Osteoblast (primary cell): ENCODE results near the gene OR4D2. TPM values are rescaled to one million over a fixed set of nuclear protein-coding genes. Genes with fewer than 3 reads are reported as not detected.

Source experiments
- DNase-seq: peaks from one replicate; pipeline ENCODE4 v3.0.0; 2011; ENCODE audit warnings: low spot score, mixed read lengths; ENCODE audit not compliant: insufficient read length; ENCODE audit errors: missing footprints
- H2AFZ ChIP-seq: 2 replicates; pipeline ENCODE4 v1.6.0; 2011; ENCODE audit warnings: mild to moderate bottlenecking, low read length
- H3K27ac ChIP-seq: 2 replicates; pipeline ENCODE4 v1.5.1; 2011; ENCODE audit warnings: mild to moderate bottlenecking, low read depth, low read length, moderate library complexity
- H3K27me3 ChIP-seq: 2 replicates; pipeline ENCODE4 v1.6.0; 2012; ENCODE audit warnings: mild to moderate bottlenecking, control low read depth, inconsistent platforms, low read length, moderate library complexity; ENCODE audit not compliant: insufficient read depth
- H3K36me3 ChIP-seq: 2 replicates; pipeline ENCODE4 v1.5.1; 2011; ENCODE audit warnings: mild to moderate bottlenecking, low read length, control low read depth, moderate library complexity; ENCODE audit not compliant: insufficient read depth
- H3K4me1 ChIP-seq: 2 replicates; pipeline ENCODE4 v1.5.1; 2011; ENCODE audit warnings: mild to moderate bottlenecking, low read length, control low read depth, moderate library complexity; ENCODE audit not compliant: insufficient read depth
- H3K4me2 ChIP-seq: 2 replicates; pipeline ENCODE4 v1.6.0; 2011; ENCODE audit warnings: mild to moderate bottlenecking, low read length; ENCODE audit not compliant: insufficient read depth
- H3K4me3 ChIP-seq: fragments of 200-600 bp; sonication (generic); 3 replicates; pipeline ENCODE4 v1.5.1; 2012; ENCODE audit warnings: mild to moderate bottlenecking, low read length, inconsistent platforms; ENCODE audit not compliant: insufficient read depth
- H3K79me2 ChIP-seq: 2 replicates; pipeline ENCODE4 v1.6.0; 2012; ENCODE audit warnings: mild to moderate bottlenecking, low read length, control low read depth, inconsistent platforms; ENCODE audit not compliant: insufficient read depth
- H3K9me3 ChIP-seq: 2 replicates; pipeline ENCODE4 v1.5.1; 2011; ENCODE audit warnings: low read depth, low read length, control low read depth
- H4K20me1 ChIP-seq: 2 replicates; pipeline ENCODE4 v1.6.0; 2012; ENCODE audit warnings: mild to moderate bottlenecking, low read length, control low read depth; ENCODE audit not compliant: insufficient read depth
- total RNA-seq: library from RNA; depleted of rRNA; stranded (reverse); fragments of >200 nt; gene quantifications from 2 replicates; pipeline ENCODE4 v1.2.3, GENCODE V29; 2012
- TF ChIP-seq, protein P1 (sequence below): IDR thresholded peaks from 2 replicates; pipeline ENCODE4 v1.5.1; 2011; ENCODE audit warnings: mild to moderate bottlenecking, low read depth, low read length, moderate library complexity; ENCODE audit errors: extremely low read depth

OR4D2 gene
- total RNA-seq, 1 donor = not detected

DNA sequence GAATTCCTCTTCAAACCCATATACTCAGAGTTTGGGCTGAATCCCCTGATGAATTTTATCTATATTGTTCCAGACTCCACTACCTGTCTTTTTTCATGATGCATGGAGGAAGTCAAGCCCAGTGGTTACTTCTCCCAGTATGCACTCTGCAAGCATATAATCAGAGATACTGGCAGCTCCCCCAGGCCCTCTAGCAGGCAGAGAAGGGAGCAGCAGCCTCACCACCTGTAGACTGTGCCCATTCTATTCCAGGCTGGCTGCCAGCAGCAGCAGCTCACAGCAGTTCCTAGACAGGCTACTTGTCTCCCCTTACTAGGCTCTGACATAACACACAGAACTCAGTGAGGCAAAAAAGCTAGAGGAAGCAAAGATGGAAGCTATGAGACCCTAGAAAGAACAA is 48.9 kb downstream of the OR4D2 start:
- DNase-seq = no peak
- no peak overlapping the region for H3K4me3 ChIP-seq
- no peaks in the 10 kb centered on the region for H3K27me3 ChIP-seq
- H3K36me3 ChIP-seq = peaks cover 17% of the 10 kb centered on the region
- H3K9me3 ChIP-seq = no peaks in the 10 kb centered on the region
- no peaks in the 10 kb centered on the region for H4K20me1 ChIP-seq
- no peak overlapping the region for H3K4me2 ChIP-seq
- H2AFZ ChIP-seq = no peak overlapping the region
- H3K79me2 ChIP-seq = no peaks in the 10 kb centered on the region
- H3K27ac ChIP-seq = no peak overlapping the region
- H3K4me1 ChIP-seq = peaks cover 10% of the 10 kb centered on the region
- TF ChIP-seq, protein P1, sequence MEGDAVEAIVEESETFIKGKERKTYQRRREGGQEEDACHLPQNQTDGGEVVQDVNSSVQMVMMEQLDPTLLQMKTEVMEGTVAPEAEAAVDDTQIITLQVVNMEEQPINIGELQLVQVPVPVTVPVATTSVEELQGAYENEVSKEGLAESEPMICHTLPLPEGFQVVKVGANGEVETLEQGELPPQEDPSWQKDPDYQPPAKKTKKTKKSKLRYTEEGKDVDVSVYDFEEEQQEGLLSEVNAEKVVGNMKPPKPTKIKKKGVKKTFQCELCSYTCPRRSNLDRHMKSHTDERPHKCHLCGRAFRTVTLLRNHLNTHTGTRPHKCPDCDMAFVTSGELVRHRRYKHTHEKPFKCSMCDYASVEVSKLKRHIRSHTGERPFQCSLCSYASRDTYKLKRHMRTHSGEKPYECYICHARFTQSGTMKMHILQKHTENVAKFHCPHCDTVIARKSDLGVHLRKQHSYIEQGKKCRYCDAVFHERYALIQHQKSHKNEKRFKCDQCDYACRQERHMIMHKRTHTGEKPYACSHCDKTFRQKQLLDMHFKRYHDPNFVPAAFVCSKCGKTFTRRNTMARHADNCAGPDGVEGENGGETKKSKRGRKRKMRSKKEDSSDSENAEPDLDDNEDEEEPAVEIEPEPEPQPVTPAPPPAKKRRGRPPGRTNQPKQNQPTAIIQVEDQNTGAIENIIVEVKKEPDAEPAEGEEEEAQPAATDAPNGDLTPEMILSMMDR = no peak

DNA sequence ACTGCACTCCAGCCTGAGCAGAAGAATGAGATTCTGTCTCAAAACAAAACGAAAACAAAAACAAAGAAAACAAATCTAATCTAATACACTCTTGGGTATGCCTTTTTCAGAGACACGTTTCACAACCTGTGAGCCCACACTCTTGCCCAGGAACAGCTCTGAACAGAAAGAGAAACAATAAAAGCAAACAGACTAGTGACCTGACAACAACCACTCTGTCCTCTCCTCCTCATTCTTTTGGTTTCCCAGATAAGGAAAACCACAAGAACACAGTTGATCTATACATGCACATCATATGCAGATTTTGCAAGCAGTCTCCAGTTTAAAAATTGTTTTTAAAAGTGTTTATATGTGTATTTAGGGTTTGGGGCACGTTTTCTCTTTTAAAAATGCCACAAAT is 51.0 kb downstream of the OR4D2 start:
- Histone ChIP-seq H3K36me3 (peaks cover 10% of the 10 kb centered on the region), H4K20me1 (no peaks in the 10 kb centered on the region), H3K27ac (no peak overlapping the region), H3K79me2 (no peaks in the 10 kb centered on the region), H3K9me3 (no peaks in the 10 kb centered on the region), H3K4me1 (peaks cover 10% of the 10 kb centered on the region), H3K27me3 (no peaks in the 10 kb centered on the region), H3K4me3 (no peak overlapping the region), H2AFZ (no peak overlapping the region), H3K4me2 (no peak overlapping the region)
- TF ChIP-seq, protein P1 = no peak
- no peak for DNase-seq

- H3K4me1 ChIP-seq = peaks cover 13% of the 10 kb centered on the region
- no peaks in the 10 kb centered on the region for H3K27me3 ChIP-seq
- peak within 1 kb of the TSS; percentile 98 for H2AFZ ChIP-seq
- peak; percentile 99 for DNase-seq
- peak within 1 kb of the TSS; percentile 85 for H3K4me3 ChIP-seq
- H3K27ac ChIP-seq = peak within 1 kb of the TSS; percentile 71
- TF ChIP-seq, protein P1 = peak; percentile 51
- no peaks in the 10 kb centered on the region for H4K20me1 ChIP-seq
- H3K9me3 ChIP-seq = no peaks in the 10 kb centered on the region
- peak within 1 kb of the TSS; percentile 99 for H3K4me2 ChIP-seq
- no peaks in the 10 kb centered on the region for H3K79me2 ChIP-seq
- no peaks in the 10 kb centered on the region for H3K36me3 ChIP-seq
Observed at GRCh38 chr17:58219007-58219788, 52.4 kb downstream of the OR4D2 start, which contains the start of gene MKS1. Gene MKS1 (minus strand): TSS chr17:58219255. CDS start chr17:58219230, 25 bp downstream.

- TF ChIP-seq, protein P1 = no peak
- no peaks in the 10 kb centered on the region for H4K20me1 ChIP-seq
- peak overlapping the region; percentile 45 for H3K27ac ChIP-seq
- H3K4me2 ChIP-seq = peak overlapping the region; percentile 99
- no peaks in the 10 kb centered on the region for H3K36me3 ChIP-seq
- no peaks in the 10 kb centered on the region for H3K9me3 ChIP-seq
- DNase-seq = no peak
- H2AFZ ChIP-seq = peak overlapping the region; percentile 98
- H3K79me2 ChIP-seq = no peaks in the 10 kb centered on the region
- peak overlapping the region; percentile 85 for H3K4me3 ChIP-seq
- peaks cover 18% of the 10 kb centered on the region for H3K4me1 ChIP-seq
- no peaks in the 10 kb centered on the region for H3K27me3 ChIP-seq
Observed at GRCh38 chr17:58219789-58220183, 53.0 kb downstream of the OR4D2 start.
